ENCODE results near the gene GPR12.

Gene GPR12

DNA sequence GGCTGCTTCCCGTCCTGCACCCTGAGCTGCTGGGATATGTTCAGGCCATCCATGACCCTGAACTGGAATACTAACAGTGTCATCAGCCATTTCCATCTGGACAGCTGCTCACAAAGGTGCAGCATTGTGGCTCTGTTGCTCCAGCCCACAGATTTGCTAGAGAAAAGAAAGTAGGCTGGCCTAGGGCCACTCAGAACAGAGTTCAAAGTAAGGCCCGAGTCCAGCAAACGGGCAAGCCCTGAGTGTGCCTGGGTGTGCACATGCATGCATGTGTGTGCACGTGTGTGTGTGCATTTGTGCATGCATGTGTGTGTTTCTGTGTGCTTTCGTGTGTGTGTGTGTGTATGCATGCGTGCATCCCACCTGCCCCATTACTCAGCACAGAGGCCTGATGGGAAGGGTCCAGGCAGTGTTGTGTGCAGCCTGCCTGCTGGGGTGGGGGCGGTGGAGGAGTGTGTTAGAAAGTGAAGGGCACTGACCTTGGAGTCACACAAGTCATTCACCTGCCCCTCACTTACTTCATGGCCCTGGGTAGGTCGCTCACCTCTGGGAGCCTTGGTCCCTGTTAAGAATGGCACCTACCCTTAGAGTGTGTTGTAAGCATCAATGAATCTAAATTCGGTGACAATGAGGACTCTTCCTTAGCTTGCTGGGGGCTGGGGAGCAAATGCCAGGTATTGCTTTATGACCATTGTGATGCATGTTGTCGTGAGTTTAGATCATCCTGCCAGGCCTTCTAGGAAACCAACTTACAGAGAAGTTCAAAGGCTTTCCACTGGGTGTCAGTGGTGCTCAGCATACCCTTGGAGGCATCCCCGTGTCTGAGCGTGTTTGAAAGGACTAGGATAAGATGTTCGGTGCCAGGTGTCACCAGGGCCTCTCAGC is 53.2 kb downstream of the GPR12 start:
- in situ Hi-C loops (cut with MboI; ENCODE audit: low sequenced_read_pairs) = no loop called here

DNA sequence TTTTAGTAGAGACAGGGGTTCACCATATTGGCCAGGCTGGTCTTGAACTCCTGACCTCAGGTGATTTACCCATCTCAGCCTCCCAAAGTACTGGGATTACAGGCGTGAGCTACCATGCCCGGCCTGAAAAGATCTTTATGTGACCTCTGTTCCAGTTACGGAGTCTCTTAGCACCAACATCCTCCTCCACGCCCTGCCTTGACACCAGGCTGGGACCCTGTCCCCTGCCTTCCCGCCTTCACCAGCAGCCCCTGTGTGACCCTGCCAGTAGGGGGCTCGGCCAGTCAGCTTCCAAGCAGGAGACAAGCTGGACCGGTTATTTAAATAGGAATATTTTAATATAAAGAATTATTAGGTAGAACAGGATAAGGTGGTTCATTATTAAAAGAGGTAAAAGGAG is 54.2 kb downstream of the GPR12 start:
- in situ Hi-C loops (cut with MboI; ENCODE audit: low sequenced_read_pairs) = no loop called here

DNA sequence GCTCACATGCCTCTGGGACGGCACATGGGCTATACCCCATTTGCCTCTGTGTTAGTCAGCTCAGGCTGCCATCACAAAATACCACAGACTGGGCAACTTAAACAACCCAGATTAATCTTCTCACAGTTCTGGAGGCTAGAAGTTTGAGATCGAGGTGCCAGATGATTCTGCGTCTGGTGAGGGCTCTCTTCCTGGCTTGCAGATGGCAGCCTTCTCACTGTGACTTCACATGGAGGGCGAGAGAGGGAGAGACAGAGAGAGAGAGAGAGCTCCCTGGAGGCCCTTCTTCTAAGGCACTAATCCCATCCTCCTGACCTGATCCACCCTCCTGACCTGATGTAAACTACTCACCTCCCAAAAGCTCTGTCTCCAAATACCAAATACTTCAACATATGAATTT is 55.0 kb downstream of the GPR12 start:
- in situ Hi-C loops (cut with MboI; ENCODE audit: low sequenced_read_pairs) = no loop called here
